Keratinocyte (primary cell): ENCODE measurements around the gene ELL. TPM values are rescaled to one million over a fixed set of nuclear protein-coding genes. Genes with fewer than 3 reads are reported as not detected.
"Not testable (repeated sequence)": the region's sequence is repeated elsewhere in the genome, so short reads cannot be mapped to it uniquely, and the experiment has no call there.

ENCODE experiments used
- DNase-seq: peaks from one replicate; pipeline ENCODE4 v3.0.0-alpha.2; 2011; ENCODE audit warnings: low read depth, missing footprints, low spot score
- FAIRE-seq: peaks from 2 replicates; lab custom pipeline; 2011; peaks lifted over from hg19 to GRCh38; lab: Jason Lieb, UNC
- H2AFZ ChIP-seq: 2 replicates; pipeline ENCODE4 v1.6.0; 2012; ENCODE audit warnings: low read length, control low read depth, inconsistent platforms; ENCODE audit not compliant: control insufficient read depth
- H3K27ac ChIP-seq: 2 replicates; pipeline ENCODE4 v1.5.1; 2011; ENCODE audit warnings: low read length; ENCODE audit not compliant: control insufficient read depth, insufficient read depth
- H3K27me3 ChIP-seq: 3 replicates; pipeline ENCODE4 v1.6.0; 2011; ENCODE audit warnings: low read length; ENCODE audit not compliant: control insufficient read depth, insufficient read depth; ENCODE audit errors: extremely low read depth
- H3K36me3 ChIP-seq, 2 experiments: 2 replicates in 1 of 2; 3 replicates in 1 of 2; pipeline ENCODE4 v1.5.1; 2011; ENCODE audit warnings: low read length in 2 of 2, mild to moderate bottlenecking in 1 of 2; ENCODE audit not compliant: control insufficient read depth in 2 of 2, insufficient read depth in 2 of 2; ENCODE audit errors: extremely low read depth in 1 of 2
- H3K4me1 ChIP-seq: 3 replicates; pipeline ENCODE4 v1.5.1; 2011; ENCODE audit warnings: low read length; ENCODE audit not compliant: control insufficient read depth, insufficient read depth; ENCODE audit errors: extremely low read depth
- H3K4me2 ChIP-seq: 3 replicates; pipeline ENCODE4 v1.6.0; 2011; ENCODE audit warnings: low read depth, low read length; ENCODE audit not compliant: control insufficient read depth, insufficient read depth; ENCODE audit errors: extremely low read depth
- H3K4me3 ChIP-seq, 3 experiments: fragments of 200-600 bp in 1 of 3; sonication (generic) in 1 of 3; 2 replicates in 2 of 3; 3 replicates in 1 of 3; pipeline ENCODE4 v1.5.1; 2011 to 2016; ENCODE audit warnings: low read length in 3 of 3, mild to moderate bottlenecking in 3 of 3, control low read depth in 2 of 3, inconsistent platforms in 1 of 3, low read depth in 1 of 3, mixed read lengths in 1 of 3, mixed run types in 1 of 3, moderate library complexity in 1 of 3; ENCODE audit not compliant: control insufficient read depth in 2 of 3, insufficient read depth in 2 of 3; ENCODE audit errors: extremely low read depth in 1 of 3
- H3K79me2 ChIP-seq: 2 replicates; pipeline ENCODE4 v1.6.0; 2012; ENCODE audit warnings: low read length; ENCODE audit not compliant: control insufficient read depth, insufficient read depth
- H3K9ac ChIP-seq: 3 replicates; pipeline ENCODE4 v1.6.0; 2011; ENCODE audit warnings: low read length; ENCODE audit not compliant: control insufficient read depth, insufficient read depth; ENCODE audit errors: extremely low read depth
- H3K9me1 ChIP-seq: 3 replicates; pipeline ENCODE4 v1.6.0; 2011; ENCODE audit warnings: low read length; ENCODE audit not compliant: control insufficient read depth, insufficient read depth; ENCODE audit errors: extremely low read depth
- H3K9me3 ChIP-seq: 2 replicates; pipeline ENCODE4 v1.5.1; 2012; ENCODE audit warnings: low read depth, low read length; ENCODE audit not compliant: control insufficient read depth
- H4K20me1 ChIP-seq: 3 replicates; pipeline ENCODE4 v1.6.0; 2011; ENCODE audit warnings: low read length; ENCODE audit not compliant: control insufficient read depth, insufficient read depth; ENCODE audit errors: extremely low read depth
- EZH2 ChIP-seq: IDR thresholded peaks from one replicate; pipeline ENCODE4 v1.6.1; 2012; ENCODE audit warnings: inconsistent platforms, mild to moderate bottlenecking, low read length, moderate library complexity
- dilution Hi-C: fragments of 300-500 bp; cut with MboI; formaldehyde crosslinking; loops from one replicate; pipeline ENCODE4 v1.7.0; 2020; ENCODE audit warnings: low sequenced_read_pairs; ENCODE audit not compliant: extremely low pct_ligation_motif_present
- polyA plus RNA-seq, 5 experiments: library from polyadenylated mRNA; depleted of rRNA in 3 of 5; stranded (reverse) in 3 of 5; stranded (forward) in 1 of 5; unstranded in 1 of 5; fragments of >200 nt; gene quantifications; 1 replicate in 1 of 5; 2 replicates in 3 of 5; 3 replicates in 1 of 5; pipeline versions ENCODE4 v1.2.1 to v1.2.3, GENCODE V29; 2011 to 2012; ENCODE audit warnings: missing spikeins in 2 of 5, low read depth in 1 of 5, low replicate concordance in 1 of 5
- TF ChIP-seq, protein P1 (sequence below), 3 experiments: IDR thresholded peaks in 1 of 3; conservative IDR thresholded peaks in 1 of 3; optimal IDR thresholded peaks in 1 of 3; 2 replicates in 2 of 3; 3 replicates in 1 of 3; pipeline versions ENCODE3 to v1.5.1; 2011; ENCODE audit warnings: low read length in 3 of 3, mild to moderate bottlenecking in 3 of 3, moderate library complexity in 2 of 3, control low read depth in 1 of 3, inconsistent platforms in 1 of 3; ENCODE audit not compliant: insufficient read depth in 2 of 3; ENCODE audit errors: extremely low read depth in 1 of 3

Gene ELL
- polyA plus RNA-seq, 1 donor (not counting 4 experiments of a cell fraction or from before 2014, with no cell fraction given): 4.4 TPM

GRCh38 chr19:18406749-18407148 is 115.1 kb downstream of the ELL start:
- FAIRE-seq (no peak), DNase-seq (no peak)
- Histone ChIP-seq H3K79me2 (no peaks in the 10 kb centered on the region), H4K20me1 (no peaks in the 10 kb centered on the region), H3K4me3 (no peak overlapping the region), H3K9me1 (no peaks in the 10 kb centered on the region), H3K27ac (no peak overlapping the region), H3K4me1 (no peaks in the 10 kb centered on the region), H3K27me3 (no peaks in the 10 kb centered on the region), H3K4me2 (no peak overlapping the region), H3K9me3 (no peaks in the 10 kb centered on the region), H3K36me3 (no peaks in the 10 kb centered on the region), H2AFZ (no peak overlapping the region), H3K9ac (no peak overlapping the region)
- dilution Hi-C loops: no loop called here
- TF ChIP-seq, protein P1, sequence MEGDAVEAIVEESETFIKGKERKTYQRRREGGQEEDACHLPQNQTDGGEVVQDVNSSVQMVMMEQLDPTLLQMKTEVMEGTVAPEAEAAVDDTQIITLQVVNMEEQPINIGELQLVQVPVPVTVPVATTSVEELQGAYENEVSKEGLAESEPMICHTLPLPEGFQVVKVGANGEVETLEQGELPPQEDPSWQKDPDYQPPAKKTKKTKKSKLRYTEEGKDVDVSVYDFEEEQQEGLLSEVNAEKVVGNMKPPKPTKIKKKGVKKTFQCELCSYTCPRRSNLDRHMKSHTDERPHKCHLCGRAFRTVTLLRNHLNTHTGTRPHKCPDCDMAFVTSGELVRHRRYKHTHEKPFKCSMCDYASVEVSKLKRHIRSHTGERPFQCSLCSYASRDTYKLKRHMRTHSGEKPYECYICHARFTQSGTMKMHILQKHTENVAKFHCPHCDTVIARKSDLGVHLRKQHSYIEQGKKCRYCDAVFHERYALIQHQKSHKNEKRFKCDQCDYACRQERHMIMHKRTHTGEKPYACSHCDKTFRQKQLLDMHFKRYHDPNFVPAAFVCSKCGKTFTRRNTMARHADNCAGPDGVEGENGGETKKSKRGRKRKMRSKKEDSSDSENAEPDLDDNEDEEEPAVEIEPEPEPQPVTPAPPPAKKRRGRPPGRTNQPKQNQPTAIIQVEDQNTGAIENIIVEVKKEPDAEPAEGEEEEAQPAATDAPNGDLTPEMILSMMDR (optimal IDR thresholded peaks at IDR 0.05 in 1 of 3, IDR thresholded peaks at IDR 0.05 in 1 of 3, conservative IDR thresholded peaks at IDR 0.05 in 1 of 3; ENCODE audit: extremely low read depth in 1 of 3, insufficient read depth in 2 of 3, low read length in 3 of 3): no peak
- no peak for TF ChIP-seq EZH2

DNA sequence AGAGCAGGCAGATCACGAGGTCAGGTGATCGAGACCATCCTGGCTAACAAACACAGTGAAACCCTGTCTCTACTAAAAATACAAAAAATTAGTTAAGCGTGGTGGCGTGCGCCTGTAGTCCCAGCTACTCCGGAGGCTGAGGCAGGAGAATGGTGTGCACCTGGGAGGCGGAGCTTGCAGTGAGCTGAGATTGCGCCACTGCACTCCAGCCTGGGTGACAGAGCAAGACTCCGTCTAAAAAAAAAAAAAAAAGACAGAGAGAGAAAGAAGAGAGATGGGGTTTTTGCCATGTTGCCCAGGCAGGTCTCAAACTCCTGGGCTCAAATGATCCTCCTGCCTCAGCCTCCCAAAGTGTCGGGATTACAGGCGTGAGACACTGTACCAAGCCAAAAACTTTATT is 116.1 kb downstream of the ELL start:
- FAIRE-seq, H3K27ac ChIP-seq, H3K9ac ChIP-seq, H3K27me3 ChIP-seq, H3K79me2 ChIP-seq, H3K4me2 ChIP-seq, dilution Hi-C loops, H2AFZ ChIP-seq, H3K36me3 ChIP-seq, DNase-seq, H3K9me1 ChIP-seq, H3K9me3 ChIP-seq, H3K4me3 ChIP-seq, H4K20me1 ChIP-seq, H3K4me1 ChIP-seq: not testable (repeated sequence)

GRCh38 chr19:18402455-18403248 is 119.2 kb downstream of the ELL start:
- H2AFZ ChIP-seq, H3K4me2 ChIP-seq, dilution Hi-C loops, H3K9me1 ChIP-seq, DNase-seq, H3K4me1 ChIP-seq, H3K27ac ChIP-seq, H3K9ac ChIP-seq, H3K36me3 ChIP-seq, H3K79me2 ChIP-seq, H4K20me1 ChIP-seq, H3K27me3 ChIP-seq, H3K9me3 ChIP-seq, FAIRE-seq, H3K4me3 ChIP-seq: not testable (repeated sequence)
